GM18498 (cell line): Measurements from ENCODE around the gene FPR1.
"Not testable (repeated sequence)": the region's sequence is repeated elsewhere in the genome, so short reads cannot be mapped to it uniquely, and the experiment has no call there.

ENCODE experiments used
- ATAC-seq: cut with Tn5 transposase; IDR thresholded peaks from one replicate; pipeline ENCODE4 v1.9.1; 2021; ENCODE audit warnings: mild to moderate bottlenecking, moderate library complexity; ENCODE audit not compliant: unreplicated experiment

FPR1 gene

GRCh38 chr19:51738523-51738922 is 13.2 kb downstream of the FPR1 start:
- not testable (repeated sequence) for ATAC-seq

- no peak for ATAC-seq
Measured at GRCh38 chr19:51737924-51738323, 13.8 kb downstream of the FPR1 start.

- ATAC-seq = no peak
Measured at GRCh38 chr19:51737389-51737788, 14.3 kb downstream of the FPR1 start.

- ATAC-seq = no peak
Measured at GRCh38 chr19:51735759-51736449, 15.8 kb downstream of the FPR1 start.

GRCh38 chr19:51733742-51734522 is 17.7 kb downstream of the FPR1 start:
- ATAC-seq = no peak

GRCh38 chr19:51729781-51730180 is 21.9 kb downstream of the FPR1 start:
- no peak for ATAC-seq

- ATAC-seq = no peak
Measured at GRCh38 chr19:51727349-51727880, 24.3 kb downstream of the FPR1 start.

- no peak for ATAC-seq
Measured at GRCh38 chr19:51726049-51726448, 25.6 kb downstream of the FPR1 start.

- no peak for ATAC-seq
Measured at GRCh38 chr19:51724543-51724942, 27.1 kb downstream of the FPR1 start.

- ATAC-seq = no peak
Measured at GRCh38 chr19:51722492-51722891, 29.2 kb downstream of the FPR1 start.

GRCh38 chr19:51721905-51722304 is 29.8 kb downstream of the FPR1 start:
- no peak for ATAC-seq

GRCh38 chr19:51719251-51719988 is 32.3 kb downstream of the FPR1 start:
- no peak for ATAC-seq

GRCh38 chr19:51716925-51717324 is 34.8 kb downstream of the FPR1 start:
- no peak for ATAC-seq

GRCh38 chr19:51715850-51716249 is 35.8 kb downstream of the FPR1 start:
- no peak for ATAC-seq

- no peak for ATAC-seq
Measured at GRCh38 chr19:51714848-51715247, 36.8 kb downstream of the FPR1 start.

- no peak for ATAC-seq
Measured at GRCh38 chr19:51713319-51714285, 38.1 kb downstream of the FPR1 start.

GRCh38 chr19:51712461-51713081 is 39.1 kb downstream of the FPR1 start:
- ATAC-seq = no peak

GRCh38 chr19:51711702-51712101 is 40.0 kb downstream of the FPR1 start:
- ATAC-seq = no peak

GRCh38 chr19:51710163-51710562 is 41.5 kb downstream of the FPR1 start:
- ATAC-seq = no peak

GRCh38 chr19:51709575-51709974 is 42.1 kb downstream of the FPR1 start:
- no peak for ATAC-seq
